GM23338 (cell line): ENCODE measurements around the gene SUPT5H. TPM values are rescaled to one million over a fixed set of nuclear protein-coding genes. Genes with fewer than 3 reads are reported as not detected.
A peak's percentile ranks its signal among the peaks of the same experiment; 100 is the strongest.

Source experiments
- ATAC-seq: fragments of 200-7000 bp; cut with Tn5 transposase; 3 replicates; pipeline ENCODE4 v1.9.1; 2020
- DNase-seq: peaks from one replicate; pipeline ENCODE4 v3.0.0-alpha.2; 2015; ENCODE audit warnings: low spot score
- H2AFZ ChIP-seq: fragments of 200-600 bp; sonication (generic); 2 replicates; pipeline ENCODE4 v1.8.0; 2016; ENCODE audit warnings: antibody characterized with exemption, mild to moderate bottlenecking, moderate library complexity
- H3F3A ChIP-seq: fragments of 200-600 bp; sonication (generic); replicated peaks from 2 replicates; pipeline ENCODE4 v1.8.0; 2017; ENCODE audit warnings: antibody characterized with exemption, mixed run types, low read depth
- H3K27ac ChIP-seq: fragments of 200-600 bp; sonication (generic); 2 replicates; pipeline ENCODE4 v1.6.1; 2016; ENCODE audit warnings: low read depth
- H3K27me3 ChIP-seq: fragments of 200-600 bp; sonication (generic); 2 replicates; pipeline ENCODE4 v1.8.0; 2016; ENCODE audit warnings: mild to moderate bottlenecking, mixed run types, moderate library complexity; ENCODE audit not compliant: insufficient read depth
- H3K36me3 ChIP-seq: fragments of 200-600 bp; sonication (generic); 2 replicates; pipeline ENCODE4 v1.8.0; 2016; ENCODE audit warnings: mild to moderate bottlenecking; ENCODE audit not compliant: insufficient read depth
- H3K4me1 ChIP-seq: fragments of 200-600 bp; sonication (generic); 2 replicates; pipeline ENCODE4 v1.8.0; 2016; ENCODE audit warnings: mild to moderate bottlenecking, moderate library complexity; ENCODE audit not compliant: insufficient read depth
- H3K4me2 ChIP-seq: fragments of 200-600 bp; sonication (generic); 2 replicates; pipeline ENCODE4 v1.7.1; 2017; ENCODE audit warnings: mixed run types
- H3K4me3 ChIP-seq: fragments of 200-600 bp; sonication (generic); 2 replicates; pipeline ENCODE4 v1.6.1; 2016; ENCODE audit warnings: mixed run types
- H3K79me2 ChIP-seq: fragments of 200-600 bp; sonication (generic); replicated peaks from 2 replicates; pipeline ENCODE4 v1.8.0; 2017; ENCODE audit warnings: mild to moderate bottlenecking; ENCODE audit not compliant: insufficient read depth
- H3K9me2 ChIP-seq: fragments of 200-600 bp; sonication (generic); 2 replicates; pipeline ENCODE4 v1.8.0; 2017; ENCODE audit not compliant: insufficient read depth
- H4K20me1 ChIP-seq: fragments of 200-600 bp; sonication (generic); replicated peaks from 2 replicates; pipeline ENCODE4 v1.8.0; 2017; ENCODE audit warnings: mild to moderate bottlenecking; ENCODE audit not compliant: insufficient read depth
- H3K27ac Mint-ChIP-seq: 2 replicates; pipeline ENCODE4 v1.8.0; 2020; ENCODE audit warnings: inconsistent platforms, mild to moderate bottlenecking, moderate library complexity, mixed read lengths
- H3K27me3 Mint-ChIP-seq: 3 replicates; pipeline ENCODE4 v1.8.0; 2022; ENCODE audit warnings: low read depth, mild to moderate bottlenecking, moderate library complexity, mixed read lengths, inconsistent platforms; ENCODE audit not compliant: insufficient read depth, poor library complexity
- H3K36me3 Mint-ChIP-seq: 3 replicates; pipeline ENCODE4 v1.8.0; 2021; ENCODE audit warnings: low read depth, mild to moderate bottlenecking, inconsistent platforms, moderate library complexity, mixed read lengths
- H3K4me1 Mint-ChIP-seq: 3 replicates; pipeline ENCODE4 v1.8.0; 2020; ENCODE audit warnings: mild to moderate bottlenecking, inconsistent platforms, mixed read lengths
- H3K4me3 Mint-ChIP-seq: 3 replicates; pipeline ENCODE4 v1.8.0; 2021; ENCODE audit warnings: moderate library complexity, mild to moderate bottlenecking, inconsistent platforms, mixed read lengths
- H3K9me3 Mint-ChIP-seq: 3 replicates; pipeline ENCODE4 v1.8.0; 2020; ENCODE audit warnings: moderate library complexity, mild to moderate bottlenecking, inconsistent platforms, mixed read lengths
- ETS1 ChIP-seq: IDR thresholded peaks from 2 replicates; pipeline ENCODE4 v1.6.1; 2016; ENCODE audit warnings: antibody characterized with exemption
- EZH2phosphoT487 ChIP-seq: fragments of 200-600 bp; sonication (generic); IDR thresholded peaks from one replicate; pipeline ENCODE4 v1.8.1; 2018; ENCODE audit warnings: antibody characterized with exemption; ENCODE audit not compliant: unreplicated experiment
- JUNB ChIP-seq: IDR thresholded peaks from one replicate; pipeline ENCODE4 v1.6.1; 2016; ENCODE audit warnings: antibody characterized with exemption; ENCODE audit not compliant: unreplicated experiment
- POLR2AphosphoS5 ChIP-seq: IDR thresholded peaks from 2 replicates; pipeline ENCODE4 v1.6.1; 2016; ENCODE audit warnings: antibody characterized with exemption, low read depth
- STAT1 ChIP-seq: IDR thresholded peaks from one replicate; pipeline ENCODE4 v1.6.1; 2016; ENCODE audit warnings: antibody characterized with exemption; ENCODE audit not compliant: unreplicated experiment
- ZNF331 ChIP-seq: fragments of 250-450 bp; sonication (Bioruptor Pico); IDR thresholded peaks from 2 replicates; pipeline ENCODE4 v1.5.0; 2020; ENCODE audit warnings: low read depth, mild to moderate bottlenecking, moderate library complexity
- ZNF462 ChIP-seq: fragments of 250-450 bp; sonication (Bioruptor Pico); IDR thresholded peaks from 2 replicates; pipeline ENCODE4 v1.5.0; 2020; ENCODE audit warnings: mild to moderate bottlenecking, moderate library complexity
- polyA plus RNA-seq: library from polyadenylated mRNA; unstranded; fragments of >200 nt; fragmentation: Nextera tagmentation; extraction: Ambion mirVana; gene quantifications from 2 replicates; pipeline ENCODE4 v1.2.1, GENCODE V29; 2016
- total RNA-seq: library from RNA; depleted of rRNA; stranded (reverse); fragments of >200 nt; shearing (Covaris generic); gene quantifications from 2 replicates; pipeline ENCODE4 v1.2.3, GENCODE V29; 2014

SUPT5H gene
- total and polyA plus RNA-seq, 2 experiments from 2014 or later, result 108 to 150 TPM

DNA sequence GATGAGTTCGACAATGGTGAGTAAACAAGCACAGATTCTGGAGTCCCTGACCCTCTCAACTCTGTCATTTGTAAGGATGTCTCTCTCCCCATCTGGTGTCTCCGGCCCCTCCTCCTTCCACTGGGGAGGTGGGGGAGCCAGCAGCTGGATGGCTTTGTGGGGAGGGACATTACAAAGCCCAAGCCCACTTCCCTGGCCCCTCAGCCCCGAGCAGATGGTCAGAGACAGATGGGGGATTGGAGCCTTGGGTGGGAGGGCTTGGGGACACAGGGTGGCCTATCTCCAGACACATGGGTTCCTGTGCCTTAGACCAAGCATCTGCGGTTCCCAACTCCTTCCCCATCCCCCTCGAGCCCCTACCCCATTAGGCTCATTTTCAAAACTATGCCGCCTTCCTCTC lies 37.8 kb downstream of the SUPT5H start:
- H3K27ac Mint-ChIP-seq, result no peak overlapping the region
- peaks cover 9% of the 10 kb centered on the region for H3K27me3 Mint-ChIP-seq
- Histone ChIP-seq H3K9me2 (no peaks in the 10 kb centered on the region), H3K27me3 (no peaks in the 10 kb centered on the region), H3K4me1 (peaks cover 12% of the 10 kb centered on the region), H3K36me3 (peaks cover 17% of the 10 kb centered on the region; the same call in 1 of the 2 replicates), H3K27ac (no peak overlapping the region), H3K4me2 (no peak overlapping the region), H4K20me1 (peaks cover 5% of the 10 kb centered on the region), H2AFZ (no peak overlapping the region), H3F3A (peaks cover 26% of the 10 kb centered on the region), H3K79me2 (peaks cover 26% of the 10 kb centered on the region), H3K4me3 (no peak overlapping the region)
- peaks cover 54% of the 10 kb centered on the region for H3K36me3 Mint-ChIP-seq
- H3K9me3 Mint-ChIP-seq, result no peaks in the 10 kb centered on the region
- H3K4me1 Mint-ChIP-seq, result peaks cover 18% of the 10 kb centered on the region
- DNase-seq (no peak), ATAC-seq (no peak)
- peak overlapping the region; percentile 53; the same call in 2 of the 3 replicates for H3K4me3 Mint-ChIP-seq
- TF ChIP-seq STAT1 (no peak), POLR2AphosphoS5 (no peak), ETS1 (no peak), JUNB (no peak), EZH2phosphoT487 (no peak), ZNF331 (CRISPR knock-in tag) (no peak), ZNF462 (CRISPR knock-in tag) (no peak)
